ENCODE data around the gene VENTX. TPM values are rescaled to one million over a fixed set of nuclear protein-coding genes. Genes with fewer than 3 reads are reported as not detected.

Gene VENTX
- total RNA-seq, 3 donors from 2014 or later (not counting 1 experiment from before 2014, with no cell fraction given), result 0.48 to 4.1 (median 0.75) TPM

GRCh38 chr10:133202778-133203651 lies 34.6 kb upstream of the VENTX start:
- DNase-seq (no peak), ATAC-seq (no peak)
- no peak overlapping the region for H3K27ac Mint-ChIP-seq
- no peaks in the 10 kb centered on the region for H3K36me3 ChIP-seq (ENCODE audit: control insufficient read depth, insufficient read depth, low read length)
- WGBS (ENCODE audit: insufficient coverage), result 87% methylated on average over 56 of the region's 62 CpGs
- no peaks in the 10 kb centered on the region for H3K9me3 Mint-ChIP-seq
- intact Hi-C loops (cut with micrococcal nuclease), result no loop called here
- no peak for TF ChIP-seq CTCF (IDR thresholded peaks at IDR 0.05)
- H3K4me1 Mint-ChIP-seq, result no peaks in the 10 kb centered on the region
- no peaks in the 10 kb centered on the region for H3K27me3 ChIP-seq (ENCODE audit: control insufficient read depth, insufficient read depth, low read length)
- no peak overlapping the region for H3K4me3 ChIP-seq (ENCODE audit: low read length)
- H3K27ac ChIP-seq (ENCODE audit: low read length), result no peak overlapping the region
- H3K36me3 Mint-ChIP-seq, result no peaks in the 10 kb centered on the region
- H3K27me3 Mint-ChIP-seq (ENCODE audit: low read depth in 2 of 2), result no peaks in the 10 kb centered on the region
- no peaks in the 10 kb centered on the region for H3K4me1 ChIP-seq (ENCODE audit: control insufficient read depth, insufficient read depth, low read length)
- H3K9me3 ChIP-seq (ENCODE audit: control insufficient read depth, insufficient read depth, low read length), result no peaks in the 10 kb centered on the region
- H3K4me3 Mint-ChIP-seq, result no peak overlapping the region

GRCh38 chr10:133203652-133204195 lies 33.9 kb upstream of the VENTX start:
- H3K27me3 Mint-ChIP-seq (ENCODE audit: low read depth in 2 of 2), result no peaks in the 10 kb centered on the region
- Histone ChIP-seq H3K27me3 (ENCODE audit: control insufficient read depth, insufficient read depth, low read length) (no peaks in the 10 kb centered on the region), H3K27ac (ENCODE audit: low read length) (no peak overlapping the region), H3K4me3 (ENCODE audit: low read length) (no peak overlapping the region), H3K36me3 (ENCODE audit: control insufficient read depth, insufficient read depth, low read length) (no peaks in the 10 kb centered on the region), H3K9me3 (ENCODE audit: control insufficient read depth, insufficient read depth, low read length) (no peaks in the 10 kb centered on the region), H3K4me1 (ENCODE audit: control insufficient read depth, insufficient read depth, low read length) (no peaks in the 10 kb centered on the region)
- H3K9me3 Mint-ChIP-seq, result no peaks in the 10 kb centered on the region
- no peak overlapping the region for H3K4me3 Mint-ChIP-seq
- DNase-seq (no peak), ATAC-seq (no peak)
- no peaks in the 10 kb centered on the region for H3K36me3 Mint-ChIP-seq
- intact Hi-C loops (cut with micrococcal nuclease), result no loop called here
- no peak for TF ChIP-seq CTCF (IDR thresholded peaks at IDR 0.05)
- no peaks in the 10 kb centered on the region for H3K4me1 Mint-ChIP-seq
- no peak overlapping the region for H3K27ac Mint-ChIP-seq
- 85% methylated on average over 31 of the region's 31 CpGs for WGBS (ENCODE audit: insufficient coverage)

- H3K4me1 ChIP-seq (ENCODE audit: control insufficient read depth, insufficient read depth, low read length), result no peaks in the 10 kb centered on the region
- Mint-ChIP-seq H3K27ac (no peak overlapping the region), H3K4me1 (no peaks in the 10 kb centered on the region), H3K36me3 (no peaks in the 10 kb centered on the region), H3K27me3 (ENCODE audit: low read depth in 2 of 2) (no peaks in the 10 kb centered on the region), H3K4me3 (no peak overlapping the region), H3K9me3 (no peaks in the 10 kb centered on the region)
- no peak for ATAC-seq
- TF ChIP-seq CTCF (IDR thresholded peaks at IDR 0.05), result no peak
- no peaks in the 10 kb centered on the region for H3K9me3 ChIP-seq (ENCODE audit: control insufficient read depth, insufficient read depth, low read length)
- H3K4me3 ChIP-seq (ENCODE audit: low read length), result no peak overlapping the region
- no peak for DNase-seq
- no peak overlapping the region for H3K27ac ChIP-seq (ENCODE audit: low read length)
- no peaks in the 10 kb centered on the region for H3K27me3 ChIP-seq (ENCODE audit: control insufficient read depth, insufficient read depth, low read length)
- intact Hi-C loops (cut with micrococcal nuclease), result no loop called here
- 91% methylated on average over 38 of the region's 38 CpGs for WGBS (ENCODE audit: insufficient coverage)
- no peaks in the 10 kb centered on the region for H3K36me3 ChIP-seq (ENCODE audit: control insufficient read depth, insufficient read depth, low read length)
Measured at GRCh38 chr10:133204226-133205015, 33.2 kb upstream of the VENTX start.

Data from natural killer cell (primary cell).